Measurements from ENCODE around the gene S100A9.
"Not testable (repeated sequence)": the region's sequence is repeated elsewhere in the genome, so short reads cannot be mapped to it uniquely, and the experiment has no call there.

Gene S100A9

GRCh38 chr1:153345187-153346076, 12.2 kb upstream of the S100A9 start:
- DNase-seq: no peak

- DNase-seq: no peak
Observed at GRCh38 chr1:153346077-153346723, 11.5 kb upstream of the S100A9 start.

GRCh38 chr1:153347049-153347448, 10.6 kb upstream of the S100A9 start:
- DNase-seq: not testable (repeated sequence)

- DNase-seq: no peak
Observed at GRCh38 chr1:153347856-153348255, 9.8 kb upstream of the S100A9 start.

GRCh38 chr1:153348511-153349362, 8.9 kb upstream of the S100A9 start, which contains the start of gene PGLYRP4:
TSS of gene PGLYRP4 (minus strand) at chr1:153348841. CDS start at chr1:153347932, 909 bp downstream.
- no peak for DNase-seq

- no peak for DNase-seq
Observed at GRCh38 chr1:153349363-153350320, 8.0 kb upstream of the S100A9 start.

GRCh38 chr1:153350321-153350957, 7.2 kb upstream of the S100A9 start:
- DNase-seq: no peak

GRCh38 chr1:153352523-153352922, 5.1 kb upstream of the S100A9 start:
- DNase-seq: peak; percentile 44

GRCh38 chr1:153353226-153353947, 4.3 kb upstream of the S100A9 start:
- DNase-seq: no peak

- DNase-seq: no peak
Observed at GRCh38 chr1:153354515-153355193, 3.0 kb upstream of the S100A9 start.

GRCh38 chr1:153355445-153356071, 2.1 kb upstream of the S100A9 start:
- DNase-seq: peak; percentile 27

GRCh38 chr1:153356392-153357075, 1.1 kb upstream of the S100A9 start:
- no peak for DNase-seq

GRCh38 chr1:153357076-153357852, 390 bp upstream of the S100A9 start:
- DNase-seq: no peak

- DNase-seq: no peak
Observed at GRCh38 chr1:153358691-153358975, 979 bp downstream of the S100A9 start.

GRCh38 chr1:153359241-153359640, 1.6 kb downstream of the S100A9 start:
- DNase-seq: no peak

GRCh38 chr1:153360190-153360589, 2.5 kb downstream of the S100A9 start:
- DNase-seq: no peak

GRCh38 chr1:153360592-153361479, 3.2 kb downstream of the S100A9 start:
- no peak for DNase-seq

Data from central memory CD4-positive, alpha-beta T cell (primary cell).